HG03520 (cell line): Measurements from ENCODE around the gene SLC22A23.

Experiments used
- ATAC-seq: cut with Tn5 transposase; IDR thresholded peaks from one replicate; pipeline ENCODE4 v1.9.1; 2021; ENCODE audit warnings: mild to moderate bottlenecking, moderate library complexity; ENCODE audit not compliant: unreplicated experiment

SLC22A23 gene, protein sequence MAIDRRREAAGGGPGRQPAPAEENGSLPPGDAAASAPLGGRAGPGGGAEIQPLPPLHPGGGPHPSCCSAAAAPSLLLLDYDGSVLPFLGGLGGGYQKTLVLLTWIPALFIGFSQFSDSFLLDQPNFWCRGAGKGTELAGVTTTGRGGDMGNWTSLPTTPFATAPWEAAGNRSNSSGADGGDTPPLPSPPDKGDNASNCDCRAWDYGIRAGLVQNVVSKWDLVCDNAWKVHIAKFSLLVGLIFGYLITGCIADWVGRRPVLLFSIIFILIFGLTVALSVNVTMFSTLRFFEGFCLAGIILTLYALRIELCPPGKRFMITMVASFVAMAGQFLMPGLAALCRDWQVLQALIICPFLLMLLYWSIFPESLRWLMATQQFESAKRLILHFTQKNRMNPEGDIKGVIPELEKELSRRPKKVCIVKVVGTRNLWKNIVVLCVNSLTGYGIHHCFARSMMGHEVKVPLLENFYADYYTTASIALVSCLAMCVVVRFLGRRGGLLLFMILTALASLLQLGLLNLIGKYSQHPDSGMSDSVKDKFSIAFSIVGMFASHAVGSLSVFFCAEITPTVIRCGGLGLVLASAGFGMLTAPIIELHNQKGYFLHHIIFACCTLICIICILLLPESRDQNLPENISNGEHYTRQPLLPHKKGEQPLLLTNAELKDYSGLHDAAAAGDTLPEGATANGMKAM

DNA sequence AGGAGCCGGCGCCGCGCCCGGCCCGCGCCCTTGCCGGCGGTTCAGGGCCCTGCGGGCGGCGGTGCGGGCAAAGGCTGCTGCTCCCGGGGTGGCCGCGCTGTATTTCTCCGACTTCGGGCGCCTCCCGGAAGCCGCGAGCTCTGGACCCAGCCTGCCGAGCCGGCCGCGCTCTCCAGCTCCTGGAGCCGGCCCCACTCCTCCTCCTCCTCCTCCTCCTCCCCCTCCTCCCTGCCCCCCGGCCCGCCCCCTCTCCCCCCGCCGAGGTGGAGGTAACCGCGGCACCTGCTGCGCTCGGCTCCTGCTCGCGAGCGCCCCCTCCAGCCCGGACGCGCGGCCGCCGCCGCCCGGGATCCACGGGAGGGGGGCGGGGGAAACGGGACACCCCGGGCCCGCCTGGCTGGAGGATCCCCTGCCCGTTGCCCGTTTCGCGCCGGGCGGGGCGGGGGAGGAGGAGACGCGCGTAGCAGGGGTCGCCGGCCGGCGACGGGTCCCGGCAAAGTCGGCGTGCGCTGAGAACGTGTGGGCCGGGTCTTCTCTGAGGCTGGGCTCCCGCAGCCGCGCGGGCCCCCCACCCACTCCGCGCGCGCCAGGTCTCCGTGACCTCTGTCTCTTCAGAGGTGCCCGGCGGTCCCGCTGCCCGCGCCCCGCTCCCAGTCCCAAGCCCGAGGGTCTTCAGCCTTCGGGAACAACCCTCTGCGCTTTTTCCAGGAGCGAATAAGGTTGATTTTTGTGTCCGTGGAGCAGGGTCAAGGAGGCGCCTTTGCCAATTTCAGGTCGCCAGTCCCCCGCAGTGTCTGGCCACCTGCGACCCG, at the start of gene SLC22A23:
TSS of gene SLC22A23 (minus strand) at position 153 of the 812 bp plus-strand sequence. CDS start 491 bp downstream, outside the sequence.
- no peak for ATAC-seq

DNA sequence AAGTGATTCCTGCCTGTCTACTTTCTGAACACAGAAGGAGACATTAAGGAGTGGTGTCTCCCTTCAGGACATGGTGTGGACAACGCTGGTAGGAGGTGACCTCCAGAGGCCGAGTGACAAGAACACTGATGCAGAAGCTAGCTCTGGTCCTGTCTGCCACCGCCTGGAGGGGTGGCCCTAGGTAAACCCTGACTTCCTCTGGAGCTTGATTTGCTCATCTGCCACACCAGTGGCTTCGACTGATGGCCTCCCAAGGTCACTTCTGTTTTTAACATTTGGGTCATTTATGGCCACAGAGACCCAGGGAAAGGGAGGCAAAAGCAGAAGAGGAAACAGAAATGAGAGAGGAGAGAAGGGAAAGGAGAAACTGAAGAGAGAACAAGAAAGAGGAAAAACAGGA, 49.4 kb upstream of the SLC22A23 start:
- ATAC-seq = no peak

GRCh38 chr6:3504938-3505805, 48.3 kb upstream of the SLC22A23 start:
- no peak for ATAC-seq

DNA sequence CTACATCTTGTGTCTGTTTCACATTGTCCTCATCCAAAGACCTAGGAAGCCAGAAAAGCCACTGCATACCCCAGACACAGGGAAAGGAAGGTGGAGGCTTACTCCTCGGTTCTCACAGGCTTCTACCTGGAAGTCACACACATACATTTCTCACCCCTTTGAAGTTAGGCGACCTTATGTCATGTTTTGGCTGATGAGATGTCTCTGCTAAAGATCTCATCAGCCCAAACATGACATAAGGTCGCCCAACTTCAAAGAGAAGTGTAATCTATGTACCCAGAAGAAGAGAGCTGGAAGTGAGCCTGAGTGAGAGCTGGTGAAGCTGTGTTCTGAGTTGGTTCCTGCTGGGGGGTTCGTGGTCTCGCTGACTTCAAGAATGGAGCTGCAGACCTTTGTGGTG, 47.5 kb upstream of the SLC22A23 start:
- ATAC-seq = no peak

GRCh38 chr6:3501826-3502500, 45.1 kb upstream of the SLC22A23 start:
- no peak for ATAC-seq

DNA sequence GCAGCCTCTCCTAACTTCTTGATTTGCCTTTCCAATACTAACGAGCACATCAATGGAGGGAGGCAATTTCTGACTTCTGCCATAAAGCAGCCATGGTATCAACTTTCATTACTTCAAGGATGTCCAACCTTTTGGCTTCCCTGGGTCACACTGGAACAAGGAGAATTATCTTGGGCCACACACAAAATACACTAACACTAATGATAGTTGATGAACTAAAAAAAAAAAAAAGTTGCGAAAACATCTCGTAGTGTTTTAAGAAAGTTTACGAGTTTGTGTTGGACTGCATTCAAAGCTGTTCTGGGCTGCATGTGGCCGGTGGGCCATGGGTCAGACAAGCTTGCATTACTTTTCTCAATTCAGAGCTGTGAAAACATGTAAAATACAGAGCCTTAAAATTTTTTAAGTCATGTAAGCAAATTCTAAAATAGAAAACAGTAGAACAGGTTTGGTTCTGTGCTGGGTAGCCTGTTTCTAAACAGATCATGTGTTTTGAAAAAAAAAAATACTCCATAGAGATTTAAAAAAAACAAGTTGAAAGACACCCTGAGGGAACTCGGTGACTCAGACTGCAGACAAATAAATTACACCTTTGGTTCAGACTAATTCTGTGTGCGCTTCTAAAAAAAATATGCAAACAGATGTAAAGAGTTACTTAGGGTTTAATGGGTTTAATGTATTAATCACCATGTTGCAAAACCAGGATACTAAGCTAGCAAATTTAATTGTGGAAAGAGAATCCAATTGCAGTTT, 43.6 kb upstream of the SLC22A23 start:
- no peak for ATAC-seq

- no peak for ATAC-seq
Measured at GRCh38 chr6:3499603-3500002, 42.8 kb upstream of the SLC22A23 start.

DNA sequence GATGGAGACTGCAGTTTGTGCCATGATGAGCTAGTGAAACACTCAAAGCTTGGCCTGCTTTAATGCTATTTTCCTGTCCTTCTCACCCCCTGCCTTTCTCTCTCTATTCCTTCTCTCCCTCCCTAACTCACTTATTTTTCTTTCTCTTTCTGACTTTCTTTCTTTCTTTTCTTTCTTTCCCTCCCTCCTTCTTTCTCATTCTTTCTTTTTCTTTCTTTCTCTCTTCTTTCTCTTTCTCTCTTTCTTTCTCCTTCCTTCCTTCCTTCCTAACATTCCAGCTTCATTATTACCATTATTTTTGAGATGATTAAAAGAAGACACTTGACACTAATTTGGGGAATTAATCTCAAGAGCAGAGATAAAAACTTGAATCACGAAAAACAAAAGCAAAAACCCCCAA, 39.5 kb upstream of the SLC22A23 start:
- ATAC-seq = no peak

- no peak for ATAC-seq
Measured at GRCh38 chr6:3494391-3495100, 37.7 kb upstream of the SLC22A23 start.

GRCh38 chr6:3490625-3490980, 33.8 kb upstream of the SLC22A23 start:
- ATAC-seq = no peak

DNA sequence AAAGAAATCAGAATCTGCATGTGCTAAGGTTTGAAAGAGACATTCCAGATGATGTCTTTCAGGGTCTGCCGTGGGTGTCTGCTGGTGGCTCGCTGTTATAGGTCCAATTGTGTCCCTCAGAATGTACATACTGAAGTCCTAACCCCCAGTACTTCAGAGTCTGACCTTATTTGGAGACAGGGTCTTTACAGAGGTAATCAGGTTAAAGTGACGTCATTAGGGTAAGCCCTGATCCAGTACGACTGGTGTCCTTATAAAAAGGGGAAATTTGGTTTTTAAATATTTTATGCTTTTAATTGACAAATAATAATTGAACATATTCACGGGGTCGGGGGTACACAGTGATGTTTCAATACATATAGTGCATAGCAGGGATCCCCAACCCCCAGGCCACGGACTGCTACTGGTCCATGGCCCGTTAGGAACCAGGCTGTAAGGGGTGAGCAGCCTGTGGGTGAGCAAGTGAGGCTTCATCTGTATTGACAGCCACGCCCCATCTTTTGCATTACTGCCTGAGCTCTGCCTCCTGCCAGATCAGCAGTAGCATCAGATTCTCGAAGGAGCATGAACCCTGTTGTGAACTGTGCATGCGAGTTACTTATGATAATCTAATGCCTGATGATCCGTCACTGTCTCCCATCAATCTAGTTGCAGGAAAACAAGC, 33.2 kb upstream of the SLC22A23 start:
- ATAC-seq = no peak

GRCh38 chr6:3489027-3489757, 32.3 kb upstream of the SLC22A23 start:
- no peak for ATAC-seq

- no peak for ATAC-seq
Measured at GRCh38 chr6:3484946-3485345, 28.1 kb upstream of the SLC22A23 start.

DNA sequence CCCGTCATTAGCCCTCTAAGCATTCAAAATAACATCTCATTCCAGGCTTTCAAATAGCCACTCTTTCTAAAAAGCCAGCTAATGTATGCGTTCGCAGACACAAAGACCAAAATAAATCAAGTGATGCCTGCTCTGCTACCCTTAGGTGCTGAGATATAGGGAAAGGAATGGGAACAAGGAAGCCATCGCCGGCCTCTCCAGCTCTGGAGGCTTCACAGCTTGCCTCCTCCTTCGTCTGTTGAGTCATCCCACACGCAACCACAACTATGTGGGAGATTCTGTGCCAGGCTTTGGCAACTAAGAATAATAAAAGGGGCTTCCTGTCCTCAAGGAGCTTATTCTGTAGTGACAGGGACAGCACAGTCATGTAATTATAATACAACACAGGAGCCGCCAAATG, 27.3 kb upstream of the SLC22A23 start:
- no peak for ATAC-seq

- ATAC-seq = no peak
Measured at GRCh38 chr6:3483675-3484074, 26.8 kb upstream of the SLC22A23 start.

- no peak for ATAC-seq
Measured at GRCh38 chr6:3482869-3483268, 26.0 kb upstream of the SLC22A23 start.

- no peak for ATAC-seq
Measured at GRCh38 chr6:3481640-3482039, 24.8 kb upstream of the SLC22A23 start.

GRCh38 chr6:3480009-3480408, 23.2 kb upstream of the SLC22A23 start:
- no peak for ATAC-seq
